Astrocyte (in vitro differentiated cells and primary cell): Measurements from ENCODE around the gene IMP4.

ENCODE experiments used
- EZH2 ChIP-seq: IDR thresholded peaks from 2 replicates; pipeline ENCODE4 v1.6.1; 2012; ENCODE audit warnings: mild to moderate bottlenecking, low read length, inconsistent platforms; ENCODE audit not compliant: insufficient read depth
- TF ChIP-seq, protein P1 (sequence below): IDR thresholded peaks from 2 replicates; pipeline ENCODE4 v1.5.1; 2011; ENCODE audit warnings: low read depth, mild to moderate bottlenecking, inconsistent platforms, low read length, moderate library complexity; ENCODE audit not compliant: insufficient read depth

- TF ChIP-seq, protein P1, sequence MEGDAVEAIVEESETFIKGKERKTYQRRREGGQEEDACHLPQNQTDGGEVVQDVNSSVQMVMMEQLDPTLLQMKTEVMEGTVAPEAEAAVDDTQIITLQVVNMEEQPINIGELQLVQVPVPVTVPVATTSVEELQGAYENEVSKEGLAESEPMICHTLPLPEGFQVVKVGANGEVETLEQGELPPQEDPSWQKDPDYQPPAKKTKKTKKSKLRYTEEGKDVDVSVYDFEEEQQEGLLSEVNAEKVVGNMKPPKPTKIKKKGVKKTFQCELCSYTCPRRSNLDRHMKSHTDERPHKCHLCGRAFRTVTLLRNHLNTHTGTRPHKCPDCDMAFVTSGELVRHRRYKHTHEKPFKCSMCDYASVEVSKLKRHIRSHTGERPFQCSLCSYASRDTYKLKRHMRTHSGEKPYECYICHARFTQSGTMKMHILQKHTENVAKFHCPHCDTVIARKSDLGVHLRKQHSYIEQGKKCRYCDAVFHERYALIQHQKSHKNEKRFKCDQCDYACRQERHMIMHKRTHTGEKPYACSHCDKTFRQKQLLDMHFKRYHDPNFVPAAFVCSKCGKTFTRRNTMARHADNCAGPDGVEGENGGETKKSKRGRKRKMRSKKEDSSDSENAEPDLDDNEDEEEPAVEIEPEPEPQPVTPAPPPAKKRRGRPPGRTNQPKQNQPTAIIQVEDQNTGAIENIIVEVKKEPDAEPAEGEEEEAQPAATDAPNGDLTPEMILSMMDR = no peak
- no peak for TF ChIP-seq EZH2
Observed at GRCh38 chr2:130387071-130387400, 44.3 kb downstream of the IMP4 start.
